Measurements from ENCODE around the gene KRTAP20-2.

Gene KRTAP20-2

DNA sequence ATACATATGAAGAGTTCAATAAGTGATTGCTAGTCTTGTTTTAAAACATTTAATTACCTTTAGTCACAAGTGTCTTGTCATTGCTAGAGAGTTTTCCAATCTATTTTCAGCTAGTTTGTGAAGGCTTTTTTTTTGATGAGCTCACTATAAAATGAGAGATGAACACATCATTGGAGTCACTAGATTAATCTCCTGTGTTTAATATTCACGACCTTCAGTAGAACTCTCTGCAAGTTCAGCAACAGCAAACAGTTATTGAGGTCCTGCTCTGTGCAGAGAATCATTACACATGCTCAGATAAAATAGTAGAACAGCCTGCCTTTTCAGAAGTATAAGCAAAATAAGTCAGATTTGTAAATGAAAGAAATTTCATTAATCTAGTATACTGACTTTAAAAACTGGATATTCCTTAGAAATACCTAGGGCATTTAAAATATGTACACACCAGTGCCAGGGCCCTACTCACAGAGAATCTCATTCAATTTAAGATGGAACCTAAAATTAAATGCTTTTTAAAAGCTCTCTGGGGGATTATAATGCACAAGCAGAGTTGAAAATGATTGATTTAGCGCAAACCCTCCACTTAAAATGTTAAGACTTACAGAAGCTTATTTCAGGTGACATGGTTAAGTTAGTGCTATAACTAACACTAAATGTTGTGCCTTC is 38.1 kb downstream of the KRTAP20-2 start:
- TF ChIP-seq, protein P1, sequence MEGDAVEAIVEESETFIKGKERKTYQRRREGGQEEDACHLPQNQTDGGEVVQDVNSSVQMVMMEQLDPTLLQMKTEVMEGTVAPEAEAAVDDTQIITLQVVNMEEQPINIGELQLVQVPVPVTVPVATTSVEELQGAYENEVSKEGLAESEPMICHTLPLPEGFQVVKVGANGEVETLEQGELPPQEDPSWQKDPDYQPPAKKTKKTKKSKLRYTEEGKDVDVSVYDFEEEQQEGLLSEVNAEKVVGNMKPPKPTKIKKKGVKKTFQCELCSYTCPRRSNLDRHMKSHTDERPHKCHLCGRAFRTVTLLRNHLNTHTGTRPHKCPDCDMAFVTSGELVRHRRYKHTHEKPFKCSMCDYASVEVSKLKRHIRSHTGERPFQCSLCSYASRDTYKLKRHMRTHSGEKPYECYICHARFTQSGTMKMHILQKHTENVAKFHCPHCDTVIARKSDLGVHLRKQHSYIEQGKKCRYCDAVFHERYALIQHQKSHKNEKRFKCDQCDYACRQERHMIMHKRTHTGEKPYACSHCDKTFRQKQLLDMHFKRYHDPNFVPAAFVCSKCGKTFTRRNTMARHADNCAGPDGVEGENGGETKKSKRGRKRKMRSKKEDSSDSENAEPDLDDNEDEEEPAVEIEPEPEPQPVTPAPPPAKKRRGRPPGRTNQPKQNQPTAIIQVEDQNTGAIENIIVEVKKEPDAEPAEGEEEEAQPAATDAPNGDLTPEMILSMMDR (IDR thresholded peaks at IDR 0.05; ENCODE audit: extremely low read depth, missing control alignments), result no peak

DNA sequence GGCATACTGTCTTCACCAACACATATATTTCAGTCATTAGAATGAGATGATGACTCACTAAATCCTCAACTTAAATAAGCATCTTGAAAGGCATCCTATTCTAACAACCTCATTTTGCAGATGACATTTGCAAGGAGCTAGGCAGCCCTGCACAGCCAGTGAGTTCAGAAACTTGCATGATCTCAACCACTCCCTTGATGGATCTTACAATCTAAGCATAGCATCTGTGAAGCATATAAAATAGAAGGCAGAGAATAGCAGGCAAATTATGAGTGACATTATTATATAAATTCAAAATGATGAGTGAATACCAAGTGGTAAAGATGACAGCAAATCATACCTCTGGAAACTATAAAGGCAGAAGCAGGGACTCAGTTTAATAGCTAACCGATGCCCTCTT is 39.3 kb downstream of the KRTAP20-2 start:
- DNase-seq (ENCODE audit: low spot score), result no peak
- TF ChIP-seq, protein P1 (IDR thresholded peaks at IDR 0.05; ENCODE audit: extremely low read depth, missing control alignments), result no peak

More for the DNA sequence above, 38.1 kb downstream of the KRTAP20-2 start:
- DNase-seq (ENCODE audit: low spot score), result no peak

DNA sequence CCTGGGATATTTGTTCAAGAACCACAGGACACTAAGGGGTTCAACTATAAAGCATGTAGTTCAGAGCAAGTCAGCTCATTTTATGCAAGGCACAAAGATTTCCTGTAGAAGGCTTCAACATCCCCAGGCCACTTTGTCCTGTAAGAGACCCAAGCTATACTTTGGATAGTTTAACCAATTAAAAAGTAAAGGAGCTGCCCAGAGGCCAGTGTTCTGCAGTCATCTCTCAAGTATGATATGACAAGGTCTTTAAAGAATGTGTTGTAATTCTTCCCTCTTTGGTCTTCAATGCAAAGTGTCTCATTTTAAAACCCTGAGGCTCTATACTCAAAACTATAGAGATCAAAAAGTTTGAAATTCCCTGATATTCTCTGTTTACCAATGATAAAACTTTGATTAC is 41.7 kb downstream of the KRTAP20-2 start:
- TF ChIP-seq, protein P1 (IDR thresholded peaks at IDR 0.05; ENCODE audit: extremely low read depth, missing control alignments), result no peak
- DNase-seq (ENCODE audit: low spot score), result no peak

DNA sequence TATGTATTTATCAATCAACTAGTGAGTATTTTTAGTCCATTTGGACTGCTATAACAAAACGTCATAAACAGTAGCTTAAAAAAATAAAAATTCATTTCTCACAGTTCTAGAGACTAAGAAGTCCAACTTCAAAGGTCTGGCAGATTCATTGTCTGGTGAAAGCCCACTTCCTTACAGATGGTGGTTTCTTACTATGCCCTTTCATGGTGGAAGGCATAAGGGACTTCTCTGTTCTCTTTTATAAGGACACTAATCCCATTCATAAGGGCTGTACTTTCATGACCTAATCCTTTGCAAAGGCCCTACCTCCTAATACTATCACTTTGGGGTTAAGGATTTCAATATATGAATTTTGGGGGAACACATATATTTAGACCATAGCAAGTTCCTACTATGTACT is 45.6 kb downstream of the KRTAP20-2 start:
- DNase-seq (ENCODE audit: low spot score), result no peak
- TF ChIP-seq, protein P1 (IDR thresholded peaks at IDR 0.05; ENCODE audit: extremely low read depth, missing control alignments), result no peak

DNA sequence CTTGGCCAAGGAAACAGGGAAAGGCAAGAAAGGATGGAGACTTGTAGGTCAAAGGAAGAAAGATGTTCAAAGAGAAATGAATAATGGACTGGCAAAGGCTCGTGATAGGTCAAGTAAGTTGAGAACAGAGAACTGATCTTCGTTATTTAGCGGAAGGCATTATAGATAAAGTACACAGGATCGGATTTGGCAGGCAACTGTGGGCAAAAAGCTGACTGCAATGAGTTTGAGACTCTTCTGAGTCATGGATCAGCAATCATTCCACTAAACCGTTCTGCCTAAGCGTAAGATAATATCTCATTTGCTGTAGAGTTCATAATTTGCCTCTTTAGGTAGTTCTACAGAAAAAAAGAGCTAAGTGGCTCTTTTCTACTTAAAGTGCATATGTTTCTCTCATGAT is 49.5 kb downstream of the KRTAP20-2 start:
- TF ChIP-seq, protein P1 (IDR thresholded peaks at IDR 0.05; ENCODE audit: extremely low read depth, missing control alignments), result no peak
- DNase-seq (ENCODE audit: low spot score), result no peak
